Neuron (in vitro differentiated cells): Measurements from ENCODE around the gene AIFM3.

Experiments used
- H2AFZ ChIP-seq: one replicate; pipeline ENCODE4 v1.6.1; 2013; ENCODE audit warnings: low read depth, mild to moderate bottlenecking, inconsistent platforms, low read length, moderate library complexity
- H3K27me3 ChIP-seq: one replicate; pipeline ENCODE4 v1.6.1; 2013; ENCODE audit warnings: low read length; ENCODE audit not compliant: insufficient read depth
- H3K36me3 ChIP-seq: one replicate; pipeline ENCODE4 v1.6.1; 2013; ENCODE audit warnings: low read length; ENCODE audit not compliant: insufficient read depth
- H3K4me1 ChIP-seq: one replicate; pipeline ENCODE4 v1.6.1; 2013; ENCODE audit warnings: low read length; ENCODE audit not compliant: insufficient read depth
- H3K4me3 ChIP-seq: 2 replicates; pipeline ENCODE4 v1.5.1; 2013; ENCODE audit warnings: mild to moderate bottlenecking, low read length, moderate library complexity
- H3K9me3 ChIP-seq: one replicate; pipeline ENCODE4 v1.6.1; 2013; ENCODE audit warnings: low read length

The AIFM3 gene

DNA sequence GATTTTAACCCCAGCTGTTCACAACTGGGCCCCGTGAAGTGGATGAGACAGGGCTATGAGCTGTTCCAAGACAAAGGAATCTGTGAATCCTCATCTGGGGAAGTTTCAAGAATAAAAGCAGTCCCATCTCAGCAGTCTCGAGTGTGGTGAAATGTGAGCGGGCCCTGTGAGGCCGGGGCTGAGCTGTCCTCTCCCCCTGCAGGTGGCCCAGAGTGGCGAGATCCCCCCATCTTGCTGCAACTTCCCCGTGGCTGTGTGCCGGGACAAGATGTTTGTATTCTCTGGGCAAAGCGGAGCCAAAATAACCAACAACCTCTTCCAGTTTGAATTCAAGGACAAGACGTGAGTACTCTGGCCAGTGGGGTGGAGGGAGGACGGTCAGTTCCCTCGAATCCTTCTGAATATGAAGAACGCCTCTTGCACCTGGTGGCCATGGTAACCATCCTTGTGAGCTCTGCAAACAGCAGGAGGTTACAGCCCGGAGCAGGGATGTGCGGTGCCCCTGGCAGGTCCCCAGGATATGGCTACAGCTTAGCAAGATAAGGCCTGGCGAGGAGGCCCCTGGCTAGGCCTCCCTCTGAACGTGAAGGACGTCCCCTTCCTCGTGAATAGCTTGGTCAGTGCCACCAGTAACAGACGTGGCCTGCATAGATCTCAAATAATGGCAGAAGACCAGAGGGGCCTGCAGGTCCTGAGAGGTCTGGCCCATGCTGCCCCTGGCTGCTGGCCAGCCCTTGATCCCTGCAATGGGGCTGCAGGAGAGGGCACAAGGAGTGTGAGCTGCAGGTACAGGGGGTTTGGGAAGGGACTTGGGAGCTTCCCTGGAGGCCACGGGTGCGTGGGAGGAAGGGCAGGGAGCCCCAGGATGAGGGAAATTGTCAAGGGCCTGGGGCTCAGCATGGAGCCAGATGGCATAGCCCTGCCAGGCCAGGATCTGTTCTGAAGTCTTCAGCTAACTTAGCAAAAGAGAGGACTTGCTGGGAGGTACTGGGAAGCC, 23.4 kb downstream of the AIFM3 start:
- Histone ChIP-seq H3K9me3 (no peaks in the 10 kb centered on the region), H2AFZ (no peak overlapping the region), H3K4me1 (no peaks in the 10 kb centered on the region), H3K4me3 (no peak overlapping the region), H3K36me3 (peaks cover 42% of the 10 kb centered on the region), H3K27me3 (no peaks in the 10 kb centered on the region)

DNA sequence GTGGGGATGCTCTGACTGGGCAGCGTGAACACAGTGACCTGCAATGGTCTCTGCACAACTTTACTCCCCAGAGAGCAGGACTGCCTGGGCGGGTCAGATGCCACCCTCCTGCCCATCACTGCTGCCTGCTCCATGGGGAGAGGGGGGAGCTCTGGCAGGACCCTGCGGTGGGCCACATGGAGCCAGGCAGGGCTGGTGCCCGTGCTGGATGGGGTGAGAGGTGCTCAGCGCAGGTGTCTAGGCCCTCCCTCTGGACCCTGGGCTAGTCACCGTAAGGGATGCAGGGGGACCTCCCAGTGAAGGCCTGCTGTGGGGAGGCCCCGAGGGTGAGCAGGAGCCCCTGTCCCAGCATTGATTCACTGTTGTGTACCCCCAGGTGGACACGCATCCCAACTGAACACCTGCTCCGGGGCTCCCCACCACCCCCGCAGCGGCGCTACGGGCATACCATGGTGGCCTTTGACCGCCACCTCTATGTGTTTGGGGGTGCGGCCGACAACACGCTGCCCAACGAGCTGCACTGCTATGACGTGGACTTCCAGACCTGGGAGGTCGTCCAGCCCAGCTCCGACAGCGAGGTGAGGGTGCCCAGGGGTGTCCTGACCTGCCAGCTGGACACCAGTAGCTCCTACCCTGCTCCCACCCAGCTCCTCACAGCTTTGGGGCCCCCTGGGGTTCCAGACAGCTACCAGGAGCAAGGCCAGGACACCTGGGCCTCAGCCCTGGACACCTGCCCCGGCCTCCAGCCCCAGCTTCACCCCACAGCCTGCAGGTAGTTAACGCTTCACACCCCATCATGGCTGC, 24.4 kb downstream of the AIFM3 start:
- no peaks in the 10 kb centered on the region for H3K27me3 ChIP-seq
- H2AFZ ChIP-seq: no peak overlapping the region
- H3K9me3 ChIP-seq: no peaks in the 10 kb centered on the region
- H3K4me3 ChIP-seq: no peak overlapping the region
- H3K4me1 ChIP-seq: no peaks in the 10 kb centered on the region
- H3K36me3 ChIP-seq: peaks cover 37% of the 10 kb centered on the region

DNA sequence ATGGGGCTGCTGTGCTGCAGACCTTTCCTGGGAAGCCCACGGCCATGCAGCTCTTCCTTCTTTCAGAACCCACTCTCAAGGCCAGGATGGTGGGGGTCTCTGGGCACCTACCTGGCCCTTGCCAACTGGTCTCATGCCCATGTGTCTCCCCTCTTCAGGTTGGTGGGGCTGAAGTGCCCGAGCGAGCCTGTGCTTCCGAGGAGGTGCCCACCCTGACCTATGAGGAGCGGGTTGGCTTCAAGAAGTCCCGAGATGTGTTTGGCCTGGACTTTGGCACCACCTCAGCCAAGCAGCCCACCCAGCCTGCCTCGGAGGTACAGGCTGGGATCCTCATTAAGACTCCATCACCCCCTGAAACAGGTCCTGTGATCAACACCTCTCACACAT, 25.0 kb downstream of the AIFM3 start:
- peaks cover 38% of the 10 kb centered on the region for H3K36me3 ChIP-seq
- no peaks in the 10 kb centered on the region for H3K9me3 ChIP-seq
- H3K4me3 ChIP-seq: no peak overlapping the region
- no peak overlapping the region for H2AFZ ChIP-seq
- no peaks in the 10 kb centered on the region for H3K4me1 ChIP-seq
- no peaks in the 10 kb centered on the region for H3K27me3 ChIP-seq

DNA sequence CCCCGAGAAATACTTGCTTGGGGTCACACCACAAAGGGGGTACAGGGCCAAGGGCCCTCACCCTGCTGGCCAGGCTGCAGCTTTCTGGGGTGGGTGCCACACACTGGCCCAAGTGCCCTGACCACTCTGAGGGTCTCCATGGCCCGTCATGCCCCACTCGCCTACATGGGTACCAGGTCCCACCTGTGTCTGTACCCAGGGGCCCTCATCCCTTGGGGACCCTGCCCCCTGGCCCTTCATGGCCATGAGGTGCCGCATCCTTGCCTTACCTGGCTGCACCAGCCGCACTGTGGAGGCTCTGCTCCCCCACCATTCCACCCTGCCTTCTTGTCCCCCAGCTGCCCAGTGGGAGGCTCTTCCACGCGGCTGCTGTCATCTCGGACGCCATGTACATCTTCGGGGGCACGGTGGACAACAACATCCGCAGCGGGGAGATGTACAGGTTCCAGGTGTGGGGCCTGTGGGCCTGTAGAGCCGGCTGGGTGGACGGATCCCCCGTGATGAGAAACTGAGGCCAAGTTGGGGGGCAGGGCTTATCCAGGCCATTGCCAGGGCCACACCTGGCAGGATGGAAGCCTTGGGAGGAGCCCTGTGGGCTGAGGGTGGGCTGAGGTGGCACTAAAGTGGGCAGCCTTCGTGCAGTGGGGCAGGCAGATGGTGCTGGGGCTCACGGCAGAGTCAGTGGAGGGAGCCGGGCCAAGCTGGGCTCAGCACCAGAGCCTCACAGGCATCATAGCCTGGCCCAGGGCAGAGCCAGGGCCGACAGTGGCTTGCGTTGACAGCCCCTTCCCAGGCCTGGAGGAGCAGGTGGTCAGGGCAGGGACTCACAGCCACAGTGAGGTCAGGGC, 25.6 kb downstream of the AIFM3 start:
- Histone ChIP-seq H3K4me1 (no peaks in the 10 kb centered on the region), H3K27me3 (no peaks in the 10 kb centered on the region), H3K9me3 (no peaks in the 10 kb centered on the region), H3K36me3 (peaks cover 39% of the 10 kb centered on the region), H2AFZ (no peak overlapping the region), H3K4me3 (no peak overlapping the region)

DNA sequence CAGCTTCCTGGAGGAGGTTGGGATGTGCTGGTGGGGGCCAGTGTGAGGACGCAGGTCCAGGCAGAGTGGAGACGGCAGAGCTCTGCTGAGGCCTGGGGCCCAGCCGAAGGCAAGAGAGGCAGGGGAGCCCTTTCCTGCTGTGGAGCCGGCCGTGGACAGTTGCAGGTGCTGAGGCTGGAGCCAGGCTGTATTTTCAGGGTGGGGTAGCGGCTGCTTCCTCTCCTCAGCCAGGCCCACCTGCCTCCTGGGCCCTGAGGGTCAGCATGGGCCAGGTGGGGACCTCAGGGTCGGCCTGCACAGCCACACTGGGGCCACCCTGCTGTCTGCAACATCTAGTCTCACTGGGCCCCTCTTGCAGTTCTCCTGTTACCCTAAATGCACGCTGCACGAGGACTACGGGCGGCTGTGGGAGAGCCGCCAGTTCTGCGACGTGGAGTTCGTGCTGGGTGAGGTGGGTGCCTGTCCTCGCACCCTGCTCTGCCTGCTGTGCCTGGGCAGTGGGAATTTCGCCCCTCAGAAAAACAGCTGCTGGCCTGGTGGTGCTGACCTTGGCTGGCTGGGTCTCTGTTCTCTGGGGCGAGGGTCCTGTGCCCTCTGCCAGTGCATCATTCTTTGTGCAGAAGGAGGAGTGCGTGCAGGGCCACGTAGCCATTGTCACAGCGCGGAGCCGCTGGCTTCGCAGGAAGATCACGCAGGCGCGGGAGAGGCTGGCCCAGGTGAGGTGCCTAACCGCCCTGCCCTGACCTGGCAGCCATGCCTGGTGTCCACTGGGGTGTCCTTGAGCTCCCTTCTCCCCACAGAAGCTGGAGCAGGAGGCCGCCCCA, 26.5 kb downstream of the AIFM3 start:
- peaks cover 41% of the 10 kb centered on the region for H3K36me3 ChIP-seq
- no peak overlapping the region for H3K4me3 ChIP-seq
- no peaks in the 10 kb centered on the region for H3K4me1 ChIP-seq
- no peaks in the 10 kb centered on the region for H3K9me3 ChIP-seq
- no peaks in the 10 kb centered on the region for H3K27me3 ChIP-seq
- H2AFZ ChIP-seq: no peak overlapping the region

DNA sequence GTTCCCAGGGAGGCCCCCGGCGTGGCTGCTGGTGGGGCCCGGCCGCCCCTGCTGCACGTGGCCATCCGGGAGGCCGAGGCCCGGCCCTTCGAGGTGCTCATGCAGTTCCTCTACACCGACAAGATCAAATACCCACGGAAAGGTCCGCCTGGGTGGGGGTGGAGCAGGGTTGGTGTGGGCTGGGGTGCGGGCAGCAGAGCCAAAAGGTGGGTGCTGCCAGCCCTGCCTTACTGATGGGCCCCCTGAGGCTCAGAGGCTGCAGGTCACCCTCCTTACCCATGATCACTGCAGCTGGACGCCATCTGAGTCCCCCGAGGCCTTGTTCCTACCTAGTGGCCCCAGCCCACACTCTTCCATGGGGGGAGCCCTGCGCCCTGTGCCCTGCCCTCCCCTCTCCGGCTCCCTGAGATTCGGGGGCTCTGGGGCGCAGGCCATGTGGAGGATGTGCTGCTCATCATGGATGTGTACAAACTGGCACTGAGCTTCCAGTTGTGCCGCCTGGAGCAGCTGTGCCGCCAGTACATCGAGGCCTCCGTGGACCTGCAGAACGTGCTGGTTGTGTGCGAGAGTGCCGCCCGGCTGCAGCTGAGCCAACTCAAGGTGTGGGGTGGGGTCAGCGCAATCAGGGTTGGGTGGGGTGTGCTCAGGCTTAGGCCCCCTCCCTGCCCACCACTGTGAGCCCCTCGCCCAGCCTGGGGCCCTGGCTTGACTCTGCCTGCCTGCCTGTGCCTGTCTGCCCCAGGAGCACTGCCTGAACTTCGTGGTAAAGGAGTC, 27.3 kb downstream of the AIFM3 start:
- no peak overlapping the region for H2AFZ ChIP-seq
- no peak overlapping the region for H3K4me3 ChIP-seq
- H3K27me3 ChIP-seq: no peaks in the 10 kb centered on the region
- H3K4me1 ChIP-seq: no peaks in the 10 kb centered on the region
- peaks cover 48% of the 10 kb centered on the region for H3K36me3 ChIP-seq
- H3K9me3 ChIP-seq: no peaks in the 10 kb centered on the region

DNA sequence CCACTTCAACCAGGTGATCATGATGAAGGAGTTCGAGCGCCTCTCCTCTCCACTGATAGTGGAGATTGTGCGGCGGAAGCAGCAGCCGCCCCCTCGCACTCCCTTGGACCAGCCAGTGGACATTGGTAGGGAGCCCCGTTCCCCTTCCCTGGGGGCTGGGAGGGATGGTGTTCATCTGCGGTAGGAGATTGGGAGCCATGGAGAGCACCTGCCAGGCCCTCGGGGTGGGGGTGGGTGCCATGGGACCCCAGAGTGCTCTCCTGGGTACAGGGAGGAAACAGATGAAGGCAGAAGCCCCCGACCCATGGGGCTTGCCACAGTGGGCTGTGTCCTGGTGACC, 27.8 kb downstream of the AIFM3 start:
- H3K9me3 ChIP-seq: no peaks in the 10 kb centered on the region
- no peaks in the 10 kb centered on the region for H3K27me3 ChIP-seq
- no peak overlapping the region for H2AFZ ChIP-seq
- H3K4me1 ChIP-seq: no peaks in the 10 kb centered on the region
- H3K36me3 ChIP-seq: peaks cover 53% of the 10 kb centered on the region
- no peak overlapping the region for H3K4me3 ChIP-seq

DNA sequence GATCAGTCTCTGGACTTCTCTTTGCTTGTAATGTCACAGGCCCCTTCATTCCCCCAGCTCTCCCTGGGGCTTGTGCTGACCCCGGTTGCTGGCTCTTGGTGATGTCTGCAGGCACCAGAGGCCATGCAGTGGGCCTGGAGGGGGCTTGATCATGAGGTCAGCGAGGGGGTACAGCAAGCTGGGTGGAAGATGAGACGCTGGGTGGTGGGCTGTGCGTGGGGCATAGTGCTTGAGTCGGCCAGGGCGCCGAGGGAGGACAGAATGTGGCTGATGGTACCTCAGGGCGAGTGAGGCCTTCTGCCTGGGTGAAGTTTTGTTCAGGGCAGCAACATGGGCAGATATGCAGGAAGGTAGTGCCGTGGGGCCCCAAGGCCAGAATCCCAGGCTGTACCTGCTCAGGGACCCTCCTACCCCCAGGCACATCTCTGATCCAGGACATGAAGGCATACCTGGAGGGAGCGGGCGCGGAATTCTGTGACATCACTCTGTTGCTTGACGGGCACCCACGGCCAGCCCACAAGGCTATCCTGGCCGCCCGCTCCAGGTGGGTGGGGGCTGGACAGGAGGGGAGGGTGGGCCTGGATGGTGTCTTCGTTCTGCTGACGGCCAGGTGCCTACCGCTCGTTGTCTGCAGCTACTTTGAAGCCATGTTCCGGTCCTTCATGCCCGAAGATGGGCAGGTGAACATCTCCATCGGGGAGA, 28.4 kb downstream of the AIFM3 start:
- no peaks in the 10 kb centered on the region for H3K9me3 ChIP-seq
- H3K27me3 ChIP-seq: no peaks in the 10 kb centered on the region
- H3K4me3 ChIP-seq: no peak overlapping the region
- H2AFZ ChIP-seq: no peak overlapping the region
- H3K36me3 ChIP-seq: peaks cover 58% of the 10 kb centered on the region
- peaks cover 6% of the 10 kb centered on the region for H3K4me1 ChIP-seq

DNA sequence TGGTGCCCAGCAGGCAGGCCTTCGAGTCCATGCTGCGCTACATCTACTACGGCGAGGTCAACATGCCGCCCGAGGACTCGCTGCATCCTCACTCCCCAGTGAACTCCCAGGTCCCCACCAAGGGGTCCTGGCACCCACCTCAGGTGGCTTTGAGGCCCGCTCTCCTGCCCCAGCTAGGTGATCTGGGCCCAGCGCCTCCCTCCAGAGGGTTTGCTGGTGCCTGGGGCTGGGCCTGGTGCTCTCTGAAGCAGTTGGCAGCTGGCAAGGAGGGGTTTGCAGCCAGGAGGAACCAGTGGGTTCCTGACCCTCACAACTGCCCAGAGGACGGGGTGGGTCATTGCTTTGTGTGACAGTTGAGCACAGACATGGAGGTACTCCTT, 29.0 kb downstream of the AIFM3 start:
- no peak overlapping the region for H3K4me3 ChIP-seq
- H3K9me3 ChIP-seq: no peaks in the 10 kb centered on the region
- no peaks in the 10 kb centered on the region for H3K27me3 ChIP-seq
- H3K36me3 ChIP-seq: peaks cover 53% of the 10 kb centered on the region
- H3K4me1 ChIP-seq: peaks cover 11% of the 10 kb centered on the region
- H2AFZ ChIP-seq: no peak overlapping the region

DNA sequence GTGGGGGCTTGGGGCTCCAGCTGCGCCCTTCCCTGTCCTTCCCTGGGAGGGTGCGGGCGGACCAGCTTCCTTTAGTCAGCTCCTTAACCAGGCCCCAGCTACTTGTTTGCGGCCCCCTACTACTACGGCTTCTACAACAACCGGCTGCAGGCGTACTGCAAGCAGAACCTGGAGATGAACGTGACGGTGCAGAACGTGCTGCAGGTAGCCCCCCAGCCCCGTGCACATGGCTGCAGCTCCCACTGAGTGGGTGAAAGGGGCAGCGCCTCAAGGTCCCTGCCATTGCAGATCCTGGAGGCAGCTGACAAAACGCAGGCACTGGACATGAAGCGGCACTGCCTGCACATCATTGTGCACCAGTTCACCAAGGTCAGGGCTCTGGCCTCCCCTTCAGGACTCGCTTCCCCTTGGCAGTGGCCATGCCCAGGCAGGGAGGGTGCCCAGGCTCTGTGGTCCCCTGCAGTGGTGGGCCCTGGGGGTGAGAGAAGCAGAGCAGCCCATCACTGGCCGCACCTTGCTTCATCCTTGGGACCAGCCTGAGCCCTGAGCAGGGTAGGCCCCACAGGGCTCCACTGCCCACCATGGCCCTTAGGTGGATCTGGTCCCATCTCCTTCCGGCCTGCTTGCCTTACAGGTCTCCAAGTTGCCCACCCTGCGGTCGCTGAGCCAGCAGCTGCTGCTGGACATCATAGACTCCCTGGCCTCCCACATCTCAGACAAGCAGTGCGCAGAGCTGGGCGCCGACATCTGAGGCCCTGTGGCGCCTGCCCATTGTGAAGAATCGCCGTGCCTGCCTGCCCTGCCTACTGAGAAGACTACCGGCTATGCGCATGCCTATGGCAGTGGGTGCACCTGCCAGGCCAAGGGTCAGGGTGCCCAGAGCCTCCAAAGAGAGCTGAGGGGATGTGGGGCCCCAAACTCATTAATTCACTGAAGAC, 29.8 kb downstream of the AIFM3 start:
- peaks cover 12% of the 10 kb centered on the region for H3K4me1 ChIP-seq
- peaks cover 51% of the 10 kb centered on the region for H3K36me3 ChIP-seq

More for the DNA sequence above, 29.8 kb downstream of the AIFM3 start:
- no peaks in the 10 kb centered on the region for H3K27me3 ChIP-seq
- H3K4me3 ChIP-seq: no peak overlapping the region
- H2AFZ ChIP-seq: no peak overlapping the region
- H3K9me3 ChIP-seq: no peaks in the 10 kb centered on the region
